ENCODE measurements around the gene ARHGAP6.
"Not testable (repeated sequence)": the region's sequence is repeated elsewhere in the genome, so short reads cannot be mapped to it uniquely, and the experiment has no call there.

The ARHGAP6 gene

GRCh38 chrX:11399489-11400094, 266.1 kb downstream of the ARHGAP6 start:
- no peak for DNase-seq (ENCODE audit: low read depth in 2 of 2)

- no peak for DNase-seq (ENCODE audit: low read depth in 2 of 2)
Observed at GRCh38 chrX:11398785-11399184, 266.9 kb downstream of the ARHGAP6 start.

GRCh38 chrX:11398139-11398538, 267.6 kb downstream of the ARHGAP6 start:
- no peak for DNase-seq (ENCODE audit: low read depth in 2 of 2)

- no peak for DNase-seq (ENCODE audit: low read depth in 2 of 2)
Observed at GRCh38 chrX:11397680-11398079, 268.0 kb downstream of the ARHGAP6 start.

- no peak for DNase-seq (ENCODE audit: low read depth in 2 of 2)
Observed at GRCh38 chrX:11395859-11396258, 269.9 kb downstream of the ARHGAP6 start.

GRCh38 chrX:11393949-11394654, 271.6 kb downstream of the ARHGAP6 start:
- no peak for DNase-seq (ENCODE audit: low read depth in 2 of 2)

- no peak for DNase-seq (ENCODE audit: low read depth in 2 of 2)
Observed at GRCh38 chrX:11386812-11387211, 278.9 kb downstream of the ARHGAP6 start.

GRCh38 chrX:11386001-11386523, 279.7 kb downstream of the ARHGAP6 start:
- no peak for DNase-seq (ENCODE audit: low read depth in 2 of 2)

- DNase-seq (ENCODE audit: low read depth in 2 of 2): no peak
Observed at GRCh38 chrX:11382930-11383329, 282.8 kb downstream of the ARHGAP6 start.

- DNase-seq (ENCODE audit: low read depth in 2 of 2): no peak
Observed at GRCh38 chrX:11381464-11381863, 284.3 kb downstream of the ARHGAP6 start.

GRCh38 chrX:11380187-11380844, 285.4 kb downstream of the ARHGAP6 start:
- no peak for DNase-seq (ENCODE audit: low read depth in 2 of 2)

GRCh38 chrX:11376163-11376562, 289.6 kb downstream of the ARHGAP6 start:
- no peak for DNase-seq (ENCODE audit: low read depth in 2 of 2)

- no peak for DNase-seq (ENCODE audit: low read depth in 2 of 2)
Observed at GRCh38 chrX:11375614-11376119, 290.1 kb downstream of the ARHGAP6 start.

- no peak for DNase-seq (ENCODE audit: low read depth in 2 of 2)
Observed at GRCh38 chrX:11374570-11374969, 291.1 kb downstream of the ARHGAP6 start.

GRCh38 chrX:11371106-11371505, 294.6 kb downstream of the ARHGAP6 start:
- no peak for DNase-seq (ENCODE audit: low read depth in 2 of 2)

- no peak for DNase-seq (ENCODE audit: low read depth in 2 of 2)
Observed at GRCh38 chrX:11367609-11368430, 297.9 kb downstream of the ARHGAP6 start.

- DNase-seq (ENCODE audit: low read depth in 2 of 2): no peak
Observed at GRCh38 chrX:11366998-11367595, 298.6 kb downstream of the ARHGAP6 start.

- DNase-seq (ENCODE audit: low read depth in 2 of 2): no peak
Observed at GRCh38 chrX:11365426-11365825, 300.3 kb downstream of the ARHGAP6 start.

GRCh38 chrX:11364835-11365234, 300.9 kb downstream of the ARHGAP6 start:
- no peak for DNase-seq (ENCODE audit: low read depth in 2 of 2)

- DNase-seq (ENCODE audit: low read depth in 2 of 2): not testable (repeated sequence)
Observed at GRCh38 chrX:11363825-11364224, 301.9 kb downstream of the ARHGAP6 start.

GRCh38 chrX:11363069-11363594, 302.6 kb downstream of the ARHGAP6 start:
- no peak for DNase-seq (ENCODE audit: low read depth in 2 of 2)
